GM18873 (cell line): ENCODE measurements around the gene L2HGDH.

ENCODE experiments used
- ATAC-seq: cut with Tn5 transposase; IDR thresholded peaks from one replicate; pipeline ENCODE4 v1.9.1; 2021; ENCODE audit warnings: mild to moderate bottlenecking, moderate library complexity, moderate number of reproducible peaks; ENCODE audit not compliant: unreplicated experiment, low FRiP score

Gene L2HGDH

DNA sequence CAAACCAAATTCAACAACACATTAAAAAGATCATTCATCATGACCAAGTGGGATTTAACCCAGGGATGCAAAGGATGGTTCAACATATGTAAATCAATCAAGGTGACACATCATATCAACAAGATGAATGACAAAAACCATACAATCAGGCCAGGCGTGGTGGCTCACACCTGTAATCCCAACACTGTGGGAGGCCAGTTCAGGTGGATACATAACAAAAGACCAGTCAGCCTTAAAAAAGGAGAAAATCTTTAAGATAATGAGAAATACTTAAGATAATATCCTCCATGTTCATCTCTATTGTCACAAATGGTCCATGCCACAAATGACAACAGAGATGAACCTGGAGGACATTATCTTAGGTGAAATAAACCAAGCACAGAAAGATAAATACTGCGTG lies 12.4 kb downstream of the L2HGDH start:
- ATAC-seq, result no peak

GRCh38 chr14:50290306-50290705 lies 21.7 kb downstream of the L2HGDH start:
- ATAC-seq, result no peak

DNA sequence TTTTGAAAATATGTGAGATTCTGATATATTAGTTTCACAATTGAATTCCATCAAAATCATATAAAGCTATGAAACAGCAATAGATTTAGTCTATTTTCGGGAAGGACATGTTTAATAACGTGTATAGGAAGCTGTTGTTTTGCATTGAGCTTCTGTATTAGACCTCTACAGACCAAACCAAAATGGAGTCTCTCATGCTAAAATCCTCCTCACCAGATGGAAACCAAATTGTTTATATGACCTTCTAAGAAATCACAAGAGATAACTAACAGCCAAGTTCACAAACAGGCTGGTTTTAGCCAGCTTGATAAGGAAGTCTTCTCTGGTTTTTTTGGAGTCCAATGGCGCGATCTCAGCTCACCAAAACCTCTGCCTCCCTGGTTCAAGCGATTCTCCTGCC lies 23.9 kb downstream of the L2HGDH start:
- ATAC-seq, result no peak

DNA sequence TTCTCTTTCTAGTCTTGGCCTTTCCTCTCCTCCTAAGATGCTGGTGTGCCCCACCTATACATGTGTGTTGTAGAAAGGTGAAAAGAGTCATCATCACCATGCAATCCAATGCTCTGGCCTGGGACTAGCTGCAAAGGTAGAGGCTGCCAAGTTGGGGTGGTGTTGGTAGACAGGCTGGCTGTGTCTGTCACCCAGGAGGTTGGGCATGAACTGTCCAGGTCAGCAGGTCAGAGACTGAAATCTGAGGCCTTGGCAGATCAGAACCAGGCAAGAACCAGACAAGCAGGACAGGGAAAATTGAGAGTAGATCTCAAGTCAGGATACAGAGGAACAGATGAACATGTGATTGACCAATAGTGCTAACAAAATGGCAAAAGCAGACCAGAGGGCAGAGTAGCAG lies 26.2 kb downstream of the L2HGDH start:
- ATAC-seq, result no peak

GRCh38 chr14:50272498-50272897 lies 39.5 kb downstream of the L2HGDH start:
- ATAC-seq, result no peak

DNA sequence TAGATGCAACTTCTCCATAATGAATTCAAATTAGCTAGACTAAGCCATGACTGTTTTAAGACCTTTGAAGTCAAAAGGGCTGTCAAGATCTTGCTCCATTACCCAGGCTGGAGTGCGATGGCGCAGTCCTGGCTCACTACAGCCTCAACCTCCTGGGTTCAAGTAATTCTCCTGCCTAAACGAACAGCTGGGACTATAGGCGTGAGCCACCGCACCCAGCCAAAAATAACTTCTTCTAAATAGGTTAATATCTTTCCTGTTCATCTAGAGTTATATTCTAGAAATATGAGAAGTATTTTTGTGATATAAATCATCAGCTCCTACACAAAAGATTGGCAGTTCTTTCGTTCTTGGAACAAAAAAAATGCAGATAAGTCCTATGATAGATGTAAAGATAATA lies 41.1 kb downstream of the L2HGDH start:
- no peak for ATAC-seq

GRCh38 chr14:50265029-50265428 lies 47.0 kb downstream of the L2HGDH start:
- no peak for ATAC-seq

DNA sequence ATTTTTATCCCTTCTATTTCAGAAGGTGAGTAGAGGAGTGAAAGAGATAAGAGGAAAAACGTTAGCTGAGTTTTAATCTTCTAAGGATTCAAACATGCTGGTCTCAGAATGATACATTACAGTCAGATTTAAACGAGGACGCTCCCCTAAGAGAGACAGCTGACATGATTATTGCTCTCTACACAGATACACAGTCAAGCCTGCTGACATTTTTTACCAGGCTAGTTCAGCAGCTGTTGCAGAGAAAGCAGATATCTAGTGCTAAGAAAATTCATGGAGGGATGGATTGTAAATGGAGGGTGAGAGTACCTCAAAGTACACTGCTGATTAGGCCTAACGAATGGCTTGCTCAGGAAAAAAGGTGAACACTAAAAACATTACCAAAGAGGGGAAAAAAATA lies 48.7 kb downstream of the L2HGDH start:
- ATAC-seq, result no peak

DNA sequence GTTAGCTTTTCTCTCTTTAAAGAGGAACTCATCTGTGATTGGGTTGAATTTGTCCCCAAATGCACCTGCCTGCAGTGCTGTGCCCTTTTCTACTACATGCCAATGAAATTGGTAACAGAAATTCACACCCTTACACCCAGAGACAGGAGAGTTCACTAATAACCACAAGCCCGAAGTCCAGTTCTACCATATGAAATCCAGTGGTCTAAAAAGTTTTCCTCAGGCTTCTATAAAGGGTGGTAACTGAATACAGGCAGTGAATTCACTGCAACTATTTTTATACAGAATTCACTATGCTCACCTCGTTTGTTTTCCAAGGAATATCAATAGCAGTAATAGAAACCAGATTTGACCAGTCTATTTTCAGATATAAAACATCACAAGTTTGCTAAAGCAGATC lies 49.2 kb downstream of the L2HGDH start:
- no peak for ATAC-seq

DNA sequence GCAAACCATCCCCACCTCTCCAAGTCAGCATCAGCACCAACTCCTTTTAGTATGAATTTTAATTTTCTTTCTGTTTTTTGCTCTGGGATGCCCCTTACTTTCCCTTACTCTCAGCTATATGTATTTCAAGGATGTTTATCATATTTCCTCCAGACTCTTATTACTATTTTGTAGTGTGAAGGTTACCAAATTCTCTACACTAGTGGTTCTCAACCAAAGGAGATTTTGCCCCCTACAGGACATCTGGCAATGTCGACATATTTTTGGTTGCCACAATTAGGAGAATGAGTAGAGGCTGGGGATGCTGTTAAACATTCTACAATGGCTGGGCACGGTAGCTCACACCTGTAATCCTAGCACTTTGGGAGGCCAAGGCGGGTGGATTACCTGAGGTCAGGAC lies 51.5 kb downstream of the L2HGDH start:
- no peak for ATAC-seq

- ATAC-seq, result no peak
These were observed 52.0 kb downstream of the L2HGDH start for GRCh38 chr14:50260072-50260471.

GRCh38 chr14:50257732-50258131 lies 54.3 kb downstream of the L2HGDH start:
- ATAC-seq, result no peak

DNA sequence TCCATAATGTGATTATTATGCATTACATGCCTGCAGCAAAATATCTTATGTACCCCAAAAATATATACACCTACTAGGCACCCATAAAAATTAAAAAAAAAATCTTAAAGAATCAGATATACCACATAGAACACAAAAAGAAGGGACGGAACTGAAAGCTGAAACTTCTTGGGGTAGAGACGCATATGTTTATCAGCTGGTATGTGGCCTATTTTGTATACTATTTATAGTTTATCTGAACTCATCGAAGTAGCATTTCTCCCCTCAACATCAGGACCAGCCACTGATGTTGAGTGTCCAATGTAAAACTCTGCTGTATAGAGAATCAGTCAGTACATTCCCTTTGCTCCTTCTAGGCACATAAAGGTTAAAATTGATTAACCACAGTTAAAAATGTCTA lies 57.8 kb downstream of the L2HGDH start:
- no peak for ATAC-seq

- no peak for ATAC-seq
These were observed 62.8 kb downstream of the L2HGDH start for GRCh38 chr14:50249136-50249775.

DNA sequence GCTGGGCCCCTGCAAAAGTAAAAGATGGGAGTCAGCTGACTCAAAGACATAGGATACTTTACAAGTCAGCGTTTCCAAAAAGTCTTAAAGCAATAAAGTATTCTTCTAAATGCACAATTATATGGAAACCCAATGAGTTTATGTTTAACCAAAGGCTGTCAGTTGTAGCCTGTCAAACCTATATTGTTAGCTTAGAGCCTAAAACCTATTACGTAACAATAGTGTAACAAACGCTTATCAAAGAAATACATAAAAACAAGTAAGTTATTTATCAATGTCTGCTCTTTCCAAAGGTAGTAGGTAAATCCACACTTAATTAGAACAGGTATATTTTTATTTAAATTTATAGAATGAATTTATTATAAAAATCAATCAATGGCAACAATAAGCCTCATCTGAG lies 64.8 kb downstream of the L2HGDH start:
- ATAC-seq, result no peak

- ATAC-seq, result no peak
These were observed 69.3 kb downstream of the L2HGDH start for GRCh38 chr14:50242566-50243310.

GRCh38 chr14:50242096-50242495 lies 69.9 kb downstream of the L2HGDH start:
- ATAC-seq, result no peak

DNA sequence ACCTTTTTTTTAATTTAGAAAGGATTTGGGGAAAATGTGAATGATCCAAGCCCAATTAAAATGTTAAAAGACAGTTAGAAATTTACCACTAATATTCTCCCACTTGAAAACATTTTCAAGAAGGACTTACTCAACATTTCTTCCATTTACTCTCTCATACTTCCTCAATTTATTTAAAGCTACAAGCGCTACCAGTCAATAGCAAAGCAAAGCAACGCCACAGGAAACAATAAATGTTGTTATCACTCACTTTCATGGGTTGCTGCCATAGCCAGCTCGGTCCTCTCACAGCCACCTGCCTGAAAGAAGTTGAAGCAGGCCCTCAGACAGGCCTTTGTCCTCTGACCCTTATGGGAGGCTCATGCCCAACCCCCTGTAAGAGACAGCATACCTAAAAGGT lies 74.6 kb downstream of the L2HGDH start:
- ATAC-seq, result no peak

GRCh38 chr14:50233951-50234250 lies 78.1 kb downstream of the L2HGDH start:
- no peak for ATAC-seq

DNA sequence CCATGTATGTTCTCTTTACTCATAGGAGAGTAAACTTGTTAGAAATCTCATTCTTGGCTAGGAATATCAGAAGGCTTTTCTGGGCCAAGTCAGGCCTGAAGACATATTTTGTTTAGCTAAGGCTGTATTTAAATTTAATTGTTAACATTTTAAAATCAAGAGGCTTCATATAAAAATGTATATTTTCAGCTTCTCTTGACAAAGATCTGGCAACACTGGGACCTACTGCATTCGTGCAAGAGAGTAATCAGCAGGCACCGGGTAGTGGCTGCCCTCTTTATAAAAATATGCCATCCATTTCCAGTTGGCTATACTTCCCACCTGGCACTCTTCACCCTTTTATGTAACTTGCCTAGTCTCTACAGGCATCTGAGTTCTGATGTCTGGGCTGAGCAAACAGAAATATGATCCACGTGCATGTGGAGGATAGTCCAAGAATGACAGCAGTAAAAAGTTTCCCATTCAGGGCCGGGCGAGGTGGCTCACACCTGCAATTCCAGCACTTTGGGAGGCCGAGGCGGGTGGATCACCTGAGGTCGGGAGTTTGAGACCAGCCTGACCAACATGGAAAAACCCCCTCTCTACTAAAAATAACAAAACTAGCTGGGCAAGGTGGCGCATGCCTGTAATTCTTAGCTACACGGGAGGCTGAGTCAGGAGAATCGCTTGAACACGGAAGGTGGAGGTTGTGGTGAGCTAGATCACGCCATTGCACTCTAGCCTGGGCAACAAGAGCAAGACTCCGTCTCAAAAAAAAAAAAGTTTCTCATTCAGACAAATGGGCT lies 78.7 kb downstream of the L2HGDH start:
- ATAC-seq, result no peak

- ATAC-seq, result no peak
These were observed 79.8 kb downstream of the L2HGDH start for GRCh38 chr14:50232276-50232642.
